DOHH2 (cell line): ENCODE data around the gene ADAMTS18.

Experiments
- CTCF ChIP-seq: fragments of 200-600 bp; sonication (generic); IDR thresholded peaks from one replicate; pipeline ENCODE4 v1.5.1; 2014; ENCODE audit warnings: antibody characterized with exemption, mild to moderate bottlenecking, low read depth, low read length; ENCODE audit not compliant: poor library complexity, severe bottlenecking
- EZH2phosphoT487 ChIP-seq: fragments of 200-600 bp; sonication (generic); IDR thresholded peaks from 2 replicates; pipeline ENCODE4 v1.6.1; 2017; ENCODE audit warnings: borderline replicate concordance, mild to moderate bottlenecking, antibody characterized with exemption, low read length, moderate library complexity, mixed read lengths

GRCh38 chr16:77375396-77375795 is 59.4 kb downstream of the ADAMTS18 start:
- no peak for TF ChIP-seq CTCF
- TF ChIP-seq EZH2phosphoT487: no peak
